HG03066 (cell line): ENCODE results near the gene TYRP1.

ENCODE experiments used
- ATAC-seq: cut with Tn5 transposase; IDR thresholded peaks from one replicate; pipeline ENCODE4 v1.9.1; 2021; ENCODE audit warnings: low read depth; ENCODE audit not compliant: unreplicated experiment

TYRP1 gene

GRCh38 chr9:12695474-12695873 lies 2.3 kb downstream of the TYRP1 start:
- ATAC-seq, result no peak

GRCh38 chr9:12696931-12697622 lies 3.9 kb downstream of the TYRP1 start:
- ATAC-seq, result no peak

GRCh38 chr9:12697719-12698118 lies 4.5 kb downstream of the TYRP1 start:
- no peak for ATAC-seq

GRCh38 chr9:12698266-12698665 lies 5.1 kb downstream of the TYRP1 start:
- no peak for ATAC-seq

- no peak for ATAC-seq
These were observed 5.8 kb downstream of the TYRP1 start for GRCh38 chr9:12698986-12699385.

GRCh38 chr9:12699529-12699928 lies 6.3 kb downstream of the TYRP1 start:
- ATAC-seq, result no peak

GRCh38 chr9:12701126-12701525 lies 7.9 kb downstream of the TYRP1 start:
- ATAC-seq, result no peak

GRCh38 chr9:12702160-12702758 lies 9.1 kb downstream of the TYRP1 start:
- no peak for ATAC-seq

- no peak for ATAC-seq
These were observed 10.8 kb downstream of the TYRP1 start for GRCh38 chr9:12703996-12704395.

GRCh38 chr9:12705738-12706391 lies 12.7 kb downstream of the TYRP1 start:
- ATAC-seq, result no peak

- ATAC-seq, result no peak
These were observed 15.5 kb downstream of the TYRP1 start for GRCh38 chr9:12708562-12709298.

GRCh38 chr9:12712532-12712931 lies 19.3 kb downstream of the TYRP1 start:
- no peak for ATAC-seq

- no peak for ATAC-seq
These were observed 22.1 kb downstream of the TYRP1 start for GRCh38 chr9:12715268-12715667.

GRCh38 chr9:12716823-12717600 lies 23.8 kb downstream of the TYRP1 start:
- ATAC-seq, result no peak

GRCh38 chr9:12717907-12718306 lies 24.7 kb downstream of the TYRP1 start:
- ATAC-seq, result no peak

GRCh38 chr9:12718482-12719026 lies 25.4 kb downstream of the TYRP1 start:
- no peak for ATAC-seq

GRCh38 chr9:12719431-12719830 lies 26.2 kb downstream of the TYRP1 start:
- ATAC-seq, result no peak

GRCh38 chr9:12720551-12720950 lies 27.4 kb downstream of the TYRP1 start:
- ATAC-seq, result no peak

- no peak for ATAC-seq
These were observed 28.9 kb downstream of the TYRP1 start for GRCh38 chr9:12722131-12722530.

- no peak for ATAC-seq
These were observed 30.3 kb downstream of the TYRP1 start for GRCh38 chr9:12723409-12724028.
